Transverse colon (tissue), 4 donors: ENCODE data around the gene KDM3A. TPM values are rescaled to one million over a fixed set of nuclear protein-coding genes. Genes with fewer than 3 reads are reported as not detected.

ENCODE experiments used
- DNase-seq: peaks from one replicate; pipeline ENCODE4 v3.0.0-alpha.2; 2019
- H3K27ac ChIP-seq, 4 donors: fragments of 200-600 bp; sonication (generic); 2 replicates each; pipeline ENCODE4 v1.5.1; 2016 to 2018; ENCODE audit warnings: inconsistent platforms in 4 of 4
- H3K27me3 ChIP-seq: fragments of 200-600 bp; sonication (generic); 2 replicates; pipeline ENCODE4 v1.5.1; 2017; ENCODE audit warnings: inconsistent platforms
- H3K36me3 ChIP-seq, 4 donors: fragments of 200-600 bp; sonication (generic); 2 replicates each; pipeline ENCODE4 v1.5.1; 2017 to 2019; ENCODE audit warnings: inconsistent platforms in 4 of 4
- H3K4me1 ChIP-seq, 4 donors: fragments of 200-600 bp; sonication (generic); 2 replicates each; pipeline ENCODE4 v1.5.1; 2017 to 2020; ENCODE audit warnings: inconsistent platforms in 4 of 4
- H3K4me3 ChIP-seq, 4 donors: fragments of 200-600 bp; sonication (generic); 1 replicate in 1 of 4; 2 replicates in 3 of 4; pipeline versions ENCODE4 v1.5.1 to v1.6.1; 2017 to 2019; ENCODE audit warnings: inconsistent platforms in 4 of 4
- H3K9me3 ChIP-seq, 2 donors: fragments of 200-600 bp; sonication (generic); 2 replicates each; pipeline ENCODE4 v1.5.1; 2017 to 2019; ENCODE audit warnings: inconsistent platforms in 2 of 2
- CTCF ChIP-seq, 5 experiments: fragments of 200-600 bp in 3 of 5; fragments of 450-650 bp in 2 of 5; sonication (generic) in 3 of 5; IDR thresholded peaks; 1 replicate in 2 of 5; 2 replicates in 3 of 5; pipeline ENCODE4 v1.5.1; 2016 to 2017; ENCODE audit warnings: antibody characterized with exemption in 5 of 5, inconsistent platforms in 3 of 5, mild to moderate bottlenecking in 2 of 5, moderate library complexity in 1 of 5
- EP300 ChIP-seq: sonication (generic); formaldehyde crosslinking; IDR thresholded peaks from one replicate; pipeline ENCODE4 v1.6.1; 2017; ENCODE audit warnings: antibody characterized with exemption, low read depth
- POLR2A ChIP-seq: fragments of 450-650 bp; IDR thresholded peaks from one replicate; pipeline ENCODE4 v1.6.1; 2016; ENCODE audit warnings: antibody characterized with exemption, mild to moderate bottlenecking, moderate library complexity
- POLR2AphosphoS5 ChIP-seq, 3 donors: sonication (generic); formaldehyde crosslinking; IDR thresholded peaks; one replicate each; pipeline ENCODE4 v1.6.1; 2016; ENCODE audit warnings: antibody characterized with exemption in 3 of 3
- WGBS, 2 donors: methylation state at CpG; one replicate each; pipeline ENCODE4 v1.1.5; 2018; ENCODE audit warnings: low coverage in 1 of 2; 5-methylcytosine and 5-hydroxymethylcytosine counted together
- in situ Hi-C, 4 donors: fragments of 200-750 bp; cut with MboI; loops; one replicate each; pipeline versions ENCODE4 v1.15.0 to v1.15.1; 2017; ENCODE audit warnings: low sequenced_read_pairs in 3 of 4, low pct_ligation_motif_present in 1 of 4, low pct_unique_long_range_greater_than_20kb in 1 of 4
- intact Hi-C: fragments of 100-400 bp; cut with DNase I; formaldehyde crosslinking; loops from one replicate; pipeline ENCODE4 v1.15.1; 2023; ENCODE audit warnings: low total_unique reads
- total RNA-seq, 4 donors: library from RNA; depleted of rRNA; stranded (reverse); fragments of >200 nt; gene quantifications; one replicate each; pipeline ENCODE4 v1.1.0, GENCODE V29; 2016

KDM3A gene
- total RNA-seq, 4 donors from 2014 or later, result 40.4 to 173 (median 55.0) TPM

GRCh38 chr2:86410581-86410980 is 30.6 kb upstream of the KDM3A start:
- H3K4me1 ChIP-seq, result no peaks in the 10 kb centered on the region

GRCh38 chr2:86411396-86411795 is 29.8 kb upstream of the KDM3A start:
- Histone ChIP-seq H3K9me3 (no peaks in the 10 kb centered on the region), H3K4me1 (no peaks in the 10 kb centered on the region), H3K27ac (no peak overlapping the region), H3K27me3 (no peaks in the 10 kb centered on the region), H3K4me3 (no peak overlapping the region), H3K36me3 (no peaks in the 10 kb centered on the region)
- DNase-seq, result no peak
- intact Hi-C loops, result no loop called here
- WGBS, 2 donors, result 84 to 94% methylated on average over 3 to 6 of the region's 6 CpGs
- TF ChIP-seq POLR2AphosphoS5 (IDR thresholded peaks at IDR 0.05) (no peak), EP300 (no peak), CTCF (IDR thresholded peaks at IDR 0.05) (no peak), POLR2A (no peak)
- in situ Hi-C loops, result no loop called here

More at GRCh38 chr2:86410581-86410980, 30.6 kb upstream of the KDM3A start:
- Histone ChIP-seq H3K9me3 (no peaks in the 10 kb centered on the region), H3K27ac (no peak overlapping the region), H3K27me3 (no peaks in the 10 kb centered on the region), H3K36me3 (no peaks in the 10 kb centered on the region), H3K4me3 (no peak overlapping the region)
- intact Hi-C loops, result no loop called here
- TF ChIP-seq EP300 (no peak), POLR2A (no peak)
- in situ Hi-C loops, result no loop called here
- DNase-seq, result no peak

GRCh38 chr2:86412007-86412406 is 29.2 kb upstream of the KDM3A start:
- no peaks in the 10 kb centered on the region for H3K4me1 ChIP-seq
- in situ Hi-C loops (no loop called here), intact Hi-C loops (no loop called here)
- H3K27ac ChIP-seq, result no peak overlapping the region
- WGBS, 2 donors, result 84% methylated on average over 3 of the region's 3 CpGs; no CpG with 5 or more reads in 1 of the 2 donors
- no peak for DNase-seq
- no peak overlapping the region for H3K4me3 ChIP-seq
- TF ChIP-seq EP300 (no peak), CTCF (IDR thresholded peaks at IDR 0.05) (no peak), POLR2A (no peak), POLR2AphosphoS5 (IDR thresholded peaks at IDR 0.05) (no peak)
- H3K9me3 ChIP-seq, result no peaks in the 10 kb centered on the region
- H3K27me3 ChIP-seq, result no peaks in the 10 kb centered on the region
- H3K36me3 ChIP-seq, result no peaks in the 10 kb centered on the region

GRCh38 chr2:86413296-86414094 is 27.7 kb upstream of the KDM3A start:
- Histone ChIP-seq H3K4me1 (no peaks in the 10 kb centered on the region), H3K4me3 (no peak overlapping the region), H3K36me3 (no peaks in the 10 kb centered on the region), H3K27me3 (no peaks in the 10 kb centered on the region), H3K9me3 (no peaks in the 10 kb centered on the region), H3K27ac (no peak overlapping the region)
- 45 to 48% methylated on average over 8 of the region's 8 CpGs for WGBS, 2 donors
- DNase-seq, result no peak
- in situ Hi-C loops (no loop called here), intact Hi-C loops (no loop called here)
- no peak for TF ChIP-seq POLR2AphosphoS5 (IDR thresholded peaks at IDR 0.05)
- no peak for TF ChIP-seq CTCF (IDR thresholded peaks at IDR 0.05)
- no peak for TF ChIP-seq EP300
- TF ChIP-seq POLR2A, result no peak

- H3K4me1 ChIP-seq, result no peaks in the 10 kb centered on the region
- WGBS, 2 donors, result 40 to 63% methylated on average over 2 to 3 of the region's 3 CpGs
- intact Hi-C loops, result no loop called here
Observed at GRCh38 chr2:86414996-86415395, 26.2 kb upstream of the KDM3A start.

More at GRCh38 chr2:86414996-86415395, 26.2 kb upstream of the KDM3A start:
- Histone ChIP-seq H3K36me3 (no peaks in the 10 kb centered on the region), H3K9me3 (no peaks in the 10 kb centered on the region), H3K27ac (no peak overlapping the region), H3K4me3 (no peak overlapping the region), H3K27me3 (no peaks in the 10 kb centered on the region)
- in situ Hi-C loops, result no loop called here
- DNase-seq, result no peak
- TF ChIP-seq POLR2AphosphoS5 (IDR thresholded peaks at IDR 0.05) (no peak), POLR2A (no peak), CTCF (IDR thresholded peaks at IDR 0.05) (no peak), EP300 (no peak)
